Measurements from ENCODE around the gene FMO4. TPM values are rescaled to one million over a fixed set of nuclear protein-coding genes. Genes with fewer than 3 reads are reported as not detected.
"Not testable (repeated sequence)": the region's sequence is repeated elsewhere in the genome, so short reads cannot be mapped to it uniquely, and the experiment has no call there.

Gene FMO4
- total RNA-seq, 1 donor from 2014 or later: 2.2 TPM

DNA sequence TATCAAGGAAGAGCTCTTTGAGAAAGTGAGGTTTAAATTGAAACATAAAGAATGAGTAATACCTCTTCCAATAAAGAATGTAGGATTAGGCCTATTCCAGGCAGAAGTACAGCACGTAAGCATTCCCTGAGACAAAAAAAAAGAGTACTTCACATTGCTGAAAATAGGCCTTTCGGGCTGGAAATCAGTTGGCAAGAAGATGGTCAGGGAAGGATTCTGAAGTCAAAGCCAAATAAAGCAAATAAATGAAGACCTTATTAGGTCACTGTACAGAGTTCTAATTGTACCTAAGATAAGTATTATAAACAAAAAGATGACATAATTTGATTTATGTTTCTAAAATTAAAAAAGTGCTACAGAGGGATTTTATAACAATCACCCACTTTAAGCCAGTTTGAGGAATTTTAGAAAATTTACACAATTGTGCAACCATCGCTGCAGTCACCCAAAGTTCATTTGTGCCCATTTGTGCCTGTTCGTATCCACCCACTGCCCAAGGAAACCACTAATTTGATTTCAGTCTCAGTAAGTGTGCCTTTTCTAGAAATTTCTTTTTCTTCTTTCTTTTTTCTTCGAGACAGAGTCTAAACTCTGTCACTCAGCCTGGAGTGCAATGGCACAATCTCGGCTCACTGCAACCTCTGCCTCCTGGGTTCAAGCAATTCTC lies 58.6 kb downstream of the FMO4 start:
- DNase-seq: no peak
- intact Hi-C loops (cut with micrococcal nuclease): no loop called here
- ATAC-seq: no peak

DNA sequence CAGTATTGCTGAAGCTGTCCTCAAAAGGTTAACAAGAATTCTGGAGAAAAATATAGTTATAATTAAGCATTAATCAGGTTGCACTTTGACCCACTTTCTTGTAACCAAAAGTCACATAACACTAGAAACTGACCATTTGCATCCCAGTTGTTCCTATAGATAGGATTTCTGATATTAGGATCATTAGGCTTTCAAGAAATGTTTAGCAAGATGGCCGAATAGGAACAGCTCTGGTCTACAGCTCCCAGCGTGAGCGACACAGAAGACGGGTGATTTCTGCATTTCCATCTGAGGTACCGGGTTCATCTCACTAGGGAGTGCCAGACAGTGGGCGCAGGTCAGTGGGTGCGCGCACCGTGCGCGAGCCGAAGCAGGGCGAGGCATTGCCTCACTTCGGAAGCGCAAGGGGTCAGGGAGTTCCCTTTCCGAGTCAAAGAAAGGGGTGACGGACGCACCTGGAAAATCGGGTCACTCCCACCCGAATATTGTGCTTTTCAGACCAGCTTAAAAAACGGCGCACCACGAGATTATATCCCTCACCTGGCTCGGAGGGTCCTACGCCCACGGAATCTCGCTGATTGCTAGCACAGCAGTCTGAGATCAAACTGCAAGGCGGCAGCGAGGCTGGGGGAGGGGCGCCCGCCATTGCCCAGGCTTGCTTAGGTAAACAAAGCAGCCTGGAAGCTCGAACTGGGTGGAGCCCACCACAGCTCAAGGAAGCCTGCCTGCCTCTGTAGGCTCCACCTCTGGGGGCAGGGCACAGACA lies 59.6 kb downstream of the FMO4 start:
- DNase-seq; ATAC-seq; intact Hi-C loops (cut with micrococcal nuclease): not testable (repeated sequence)

DNA sequence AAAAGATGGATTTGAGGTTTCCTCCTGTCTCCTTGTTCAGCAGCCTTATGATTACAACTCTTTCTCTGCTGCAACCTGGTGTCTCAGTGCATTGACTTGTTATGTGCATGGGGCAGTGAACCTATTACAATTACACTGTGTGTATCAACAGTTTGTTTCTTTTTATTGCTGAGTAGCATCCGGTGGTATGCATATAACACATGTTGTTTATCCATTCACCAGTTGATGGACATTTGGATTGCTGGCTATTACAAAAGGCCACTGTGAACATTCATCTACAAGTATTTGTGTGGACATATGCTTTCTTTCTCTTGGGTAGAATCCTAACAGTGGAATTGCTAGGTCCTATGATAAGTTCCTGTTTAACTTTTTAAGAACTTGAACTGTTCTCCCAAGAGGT lies 65.9 kb downstream of the FMO4 start:
- DNase-seq: no peak
- intact Hi-C loops (cut with micrococcal nuclease): no loop called here
- no peak for ATAC-seq

DNA sequence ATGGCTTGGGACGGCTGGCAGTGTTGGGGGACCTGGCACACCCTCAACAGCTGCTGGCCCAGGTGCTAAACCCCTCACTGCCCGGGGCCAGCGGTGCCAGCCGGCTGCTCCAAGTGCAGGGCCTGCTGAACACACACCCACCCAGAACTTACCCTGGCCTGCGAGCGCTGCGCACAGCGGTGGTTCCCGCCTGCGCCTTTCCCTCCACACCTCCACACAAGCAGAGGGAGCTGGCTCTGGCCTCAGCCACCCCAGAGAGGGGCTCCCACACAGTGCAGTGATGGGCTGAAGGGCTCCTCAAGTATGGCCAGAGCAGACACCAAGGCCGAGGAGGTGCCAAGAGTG lies 67.9 kb downstream of the FMO4 start:
- DNase-seq: no peak
- intact Hi-C loops (cut with micrococcal nuclease): no loop called here
- no peak for ATAC-seq

DNA sequence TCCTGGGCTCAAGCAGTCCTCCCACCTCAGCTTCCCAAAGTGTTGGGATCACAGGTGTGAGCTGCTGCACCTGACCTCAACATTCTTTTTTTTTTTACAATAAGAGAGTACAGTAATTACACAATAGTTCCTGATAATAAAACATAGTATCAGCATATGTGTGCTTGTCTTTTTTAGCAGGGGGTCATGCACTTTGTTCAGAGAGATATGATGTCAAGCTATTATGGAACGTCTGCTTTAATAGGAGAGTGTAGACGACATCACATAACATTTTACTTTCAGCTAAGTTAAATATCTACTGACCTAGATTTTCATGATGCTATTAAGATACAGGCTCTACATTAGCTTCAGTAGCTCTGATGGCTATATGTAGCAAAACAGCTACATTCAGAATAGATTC lies 70.5 kb downstream of the FMO4 start:
- ATAC-seq: no peak
- no peak for DNase-seq
- intact Hi-C loops (cut with micrococcal nuclease): no loop called here

DNA sequence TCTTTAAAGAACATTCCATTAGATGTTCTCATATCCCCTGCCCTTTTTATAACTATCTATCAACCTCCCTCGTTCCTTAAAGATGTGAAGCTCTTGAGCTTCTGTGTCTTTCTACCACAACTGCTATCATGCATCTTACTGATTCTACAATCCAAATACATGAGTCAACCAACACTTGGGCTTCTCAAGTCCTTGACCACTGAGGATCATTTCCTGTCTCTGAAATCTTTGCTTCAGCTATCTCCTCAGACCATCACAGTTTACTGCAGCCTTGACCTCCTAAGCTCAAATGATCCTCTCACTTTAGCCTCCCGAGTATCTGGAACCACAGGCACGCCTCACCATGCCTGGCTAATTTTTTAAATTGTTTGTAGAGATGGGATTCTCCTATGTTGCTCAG lies 75.2 kb downstream of the FMO4 start:
- ATAC-seq (no peak), DNase-seq (no peak)
- intact Hi-C loops (cut with micrococcal nuclease): no loop called here

DNA sequence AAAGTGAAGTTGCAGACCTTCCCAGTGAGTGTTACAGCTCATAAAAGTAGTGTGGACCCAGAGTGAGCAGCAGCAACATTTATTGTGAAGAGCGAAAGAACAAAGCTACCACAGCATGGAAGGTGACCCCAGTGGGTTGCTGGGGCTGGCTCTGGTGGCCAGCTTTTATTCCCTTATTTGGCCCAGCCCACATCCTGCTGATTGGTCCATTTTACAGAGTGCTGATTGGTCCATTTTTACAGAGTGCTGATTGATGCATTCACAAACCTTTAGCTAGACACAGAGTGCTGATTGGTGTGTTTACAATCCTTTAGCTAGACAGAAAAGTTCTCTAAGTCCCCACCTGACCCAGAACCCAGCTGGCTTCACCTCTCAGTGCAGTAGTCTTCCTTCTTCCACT lies 76.8 kb downstream of the FMO4 start:
- intact Hi-C loops (cut with micrococcal nuclease); ATAC-seq; DNase-seq: not testable (repeated sequence)

Other genes starting within 250 kb of the FMO4 start
- 1.8 TPM for gene FMO3, start 223.3 kb upstream of the FMO4 start, total RNA-seq
- gene FMO2, start 128.9 kb upstream of the FMO4 start, total RNA-seq: 53.5 TPM
- 0.59 TPM for gene FMO1, start 65.7 kb upstream of the FMO4 start, total RNA-seq
- gene PRRC2C, start 171.3 kb downstream of the FMO4 start, total RNA-seq: 51.7 TPM

Data from left ventricle myocardium superior (tissue), 1 donor.